WTC11 (cell line): ENCODE results near the gene COBL. TPM values are rescaled to one million over a fixed set of nuclear protein-coding genes. Genes with fewer than 3 reads are reported as not detected.

Experiments used
- ATAC-seq: fragments of 200-7000 bp; cut with Tn5 transposase; 2 replicates; pipeline ENCODE4 v1.10.0; 2021; ENCODE audit warnings: mild to moderate bottlenecking, moderate library complexity
- CTCF ChIA-PET: fragments of 300-600 bp; sonication (Branson Sonifier 250); formaldehyde crosslinking; loops from one replicate; lab custom pipeline; 2021; ENCODE audit warnings: antibody characterized with exemption; lab: Charles Lee
- POLR2A ChIA-PET: fragments of 350-600 bp; sonication (Branson Sonifier 250); formaldehyde crosslinking; loops from one replicate; lab custom pipeline; 2021; ENCODE audit warnings: antibody characterized with exemption; lab: Charles Lee
- DNase-seq: peaks from one replicate; pipeline ENCODE4 v3.0.0; 2021; ENCODE audit warnings: low spot score
- H3K27ac Mint-ChIP-seq: 2 replicates; pipeline ENCODE4 v1.8.0; 2021; ENCODE audit warnings: mixed read lengths
- H3K27me3 Mint-ChIP-seq: 2 replicates; pipeline ENCODE4 v1.8.0; 2021; ENCODE audit warnings: low read depth, mild to moderate bottlenecking, moderate library complexity, mixed read lengths
- H3K36me3 Mint-ChIP-seq: 2 replicates; pipeline ENCODE4 v1.8.0; 2021; ENCODE audit warnings: mixed read lengths
- H3K4me1 Mint-ChIP-seq: 2 replicates; pipeline ENCODE4 v1.8.0; 2022; ENCODE audit warnings: mixed read lengths
- H3K4me3 Mint-ChIP-seq: 2 replicates; pipeline ENCODE4 v1.8.0; 2021; ENCODE audit warnings: mild to moderate bottlenecking, moderate library complexity, mixed read lengths
- H3K9me3 Mint-ChIP-seq: 2 replicates; pipeline ENCODE4 v1.8.0; 2021; ENCODE audit warnings: mixed read lengths
- ATF2 ChIP-seq: sonication (generic); formaldehyde crosslinking; IDR thresholded peaks from 2 replicates; pipeline ENCODE4 v1.8.1; 2022; ENCODE audit warnings: low read depth, missing genetic modification reagents, borderline replicate concordance
- ATF6 ChIP-seq: sonication (generic); formaldehyde crosslinking; IDR thresholded peaks from 2 replicates; pipeline ENCODE4 v1.8.1; 2023; ENCODE audit warnings: mild to moderate bottlenecking, missing genetic modification reagents
- CREB1 ChIP-seq: sonication (generic); formaldehyde crosslinking; IDR thresholded peaks from 2 replicates; pipeline ENCODE4 v1.8.0; 2023; ENCODE audit warnings: mild to moderate bottlenecking, missing genetic modification reagents
- CTCF ChIP-seq: fragments of 200-600 bp; IDR thresholded peaks from 2 replicates; pipeline ENCODE4 v1.8.0; 2022; ENCODE audit warnings: antibody characterized with exemption
- ERG ChIP-seq: fragments of 250-450 bp; sonication (Bioruptor Pico); IDR thresholded peaks from 2 replicates; pipeline ENCODE4 v1.8.0; 2021; ENCODE audit warnings: mild to moderate bottlenecking
- FOXP4 ChIP-seq: sonication (generic); formaldehyde crosslinking; IDR thresholded peaks from 2 replicates; pipeline ENCODE4 v1.8.0; 2022; ENCODE audit warnings: mild to moderate bottlenecking, missing genetic modification reagents
- HMGXB4 ChIP-seq: sonication (generic); formaldehyde crosslinking; IDR thresholded peaks from 2 replicates; pipeline ENCODE4 v1.8.1; 2023; ENCODE audit warnings: mild to moderate bottlenecking, moderate library complexity, missing genetic modification reagents
- NFATC4 ChIP-seq: fragments of 250-450 bp; sonication (Bioruptor Pico); IDR thresholded peaks from 2 replicates; pipeline ENCODE4 v1.9.0; 2021; ENCODE audit warnings: mild to moderate bottlenecking
- NFE2L1 ChIP-seq: sonication (generic); formaldehyde crosslinking; IDR thresholded peaks from 2 replicates; pipeline ENCODE4 v1.8.1; 2023; ENCODE audit warnings: missing genetic modification reagents
- SMAD3 ChIP-seq: sonication (generic); formaldehyde crosslinking; IDR thresholded peaks from 2 replicates; pipeline ENCODE4 v1.8.0; 2022; ENCODE audit warnings: missing genetic modification reagents, mild to moderate bottlenecking, borderline replicate concordance
- ZBTB43 ChIP-seq: sonication (generic); formaldehyde crosslinking; IDR thresholded peaks from 2 replicates; pipeline ENCODE4 v1.8.1; 2023; ENCODE audit warnings: mild to moderate bottlenecking, missing genetic modification reagents
- ZNF232 ChIP-seq: sonication (generic); formaldehyde crosslinking; IDR thresholded peaks from 2 replicates; pipeline ENCODE4 v1.8.0; 2022; ENCODE audit warnings: mild to moderate bottlenecking, missing genetic modification reagents
- ZNF423 ChIP-seq: fragments of 250-450 bp; sonication (Bioruptor Pico); IDR thresholded peaks from 2 replicates; pipeline ENCODE4 v2.1.2; 2022; ENCODE audit warnings: mild to moderate bottlenecking, moderate library complexity
- ZSCAN18 ChIP-seq: fragments of 250-450 bp; sonication (Bioruptor Pico); IDR thresholded peaks from 2 replicates; pipeline ENCODE4 v2.1.2; 2022; ENCODE audit warnings: mild to moderate bottlenecking, moderate library complexity
- total RNA-seq: library from RNA; stranded (reverse); gene quantifications from 3 replicates; pipeline ENCODE4 v1.2.3, GENCODE V29; 2021

Gene COBL
- total RNA-seq, 1 experiment from 2014 or later = 36.5 TPM

- Mint-ChIP-seq H3K27me3 (no peaks in the 10 kb centered on the region), H3K9me3 (peaks cover 7% of the 10 kb centered on the region), H3K36me3 (peaks cover 14% of the 10 kb centered on the region), H3K27ac (no peak overlapping the region), H3K4me1 (peaks cover 3% of the 10 kb centered on the region; the same call in 1 of the 2 replicates), H3K4me3 (no peak overlapping the region)
- no peak for DNase-seq
- ATAC-seq = no peak
- TF ChIP-seq ATF2 (CRISPR knock-in tag) (no peak), NFE2L1 (CRISPR knock-in tag) (no peak), CREB1 (no peak), HMGXB4 (no peak), ZNF232 (CRISPR knock-in tag) (no peak), ERG (no peak), ZSCAN18 (CRISPR knock-in tag) (no peak), NFATC4 (CRISPR knock-in tag) (no peak), SMAD3 (no peak)
- ChIA-PET CTCF (interaction anchor here (0.9 kb wide), 1 partner anchor 76 kb away, joined by 4 read pairs; no protein-coding TSS in a partner anchor), POLR2A (no interaction called here)
Observed at GRCh38 chr7:51064688-51065087, 251.9 kb downstream of the COBL start.

GRCh38 chr7:51062222-51062987, 254.2 kb downstream of the COBL start:
- no peaks in the 10 kb centered on the region; the same call in 1 of the 2 replicates for H3K27me3 Mint-ChIP-seq
- TF ChIP-seq ZNF423 (CRISPR knock-in tag) (0 out of 2 replicates have a peak, but pooled peaks have one; percentile 11), ZBTB43 (CRISPR knock-in tag) (no peak), CTCF (no peak), ATF6 (CRISPR knock-in tag) (no peak), FOXP4 (no peak)
- TF ChIP-seq, all 79 proteins: peak for 1
- H3K27ac Mint-ChIP-seq = no peak overlapping the region
- H3K9me3 Mint-ChIP-seq = peaks cover 7% of the 10 kb centered on the region
- ATAC-seq (no peak), DNase-seq (no peak)
- H3K4me3 Mint-ChIP-seq = no peak overlapping the region
- peaks cover 14% of the 10 kb centered on the region for H3K36me3 Mint-ChIP-seq
- ChIA-PET CTCF (interaction anchor here (1.1 to 3.8 kb wide), 4 partner anchors 18 to 99 kb away, joined by 4 to 18 read pairs (median 6); no protein-coding TSS in a partner anchor), POLR2A (no interaction called here)
- H3K4me1 Mint-ChIP-seq = no peaks in the 10 kb centered on the region; the same call in 1 of the 2 replicates
